H9 (cell line): ENCODE results near the gene TTC9B. TPM values are rescaled to one million over a fixed set of nuclear protein-coding genes. Genes with fewer than 3 reads are reported as not detected.

ENCODE experiments used
- DNase-seq: peaks from one replicate; pipeline ENCODE4 v3.0.0-alpha.2; 2017
- H2AFZ ChIP-seq: one replicate; pipeline ENCODE4 v1.6.1; 2013; ENCODE audit warnings: mild to moderate bottlenecking, low read length, control low read depth, moderate library complexity
- H2AK5ac ChIP-seq: 2 replicates; pipeline ENCODE4 v1.6.1; 2013; ENCODE audit warnings: low read length, control low read depth, mixed read lengths; ENCODE audit not compliant: insufficient read length
- H2BK120ac ChIP-seq: one replicate; pipeline ENCODE4 v1.6.1; 2013; ENCODE audit warnings: low read depth, mild to moderate bottlenecking, low read length, control low read depth, inconsistent platforms; ENCODE audit not compliant: poor library complexity, severe bottlenecking
- H2BK12ac ChIP-seq: 2 replicates; pipeline ENCODE4 v1.6.1; 2013; ENCODE audit warnings: low read length, control low read depth, mixed read lengths, low read depth; ENCODE audit not compliant: insufficient read length
- H2BK15ac ChIP-seq: 2 replicates; pipeline ENCODE4 v1.6.1; 2013; ENCODE audit warnings: low read depth, low read length, control low read depth
- H2BK20ac ChIP-seq: one replicate; pipeline ENCODE4 v1.6.1; 2013; ENCODE audit warnings: low read depth, mild to moderate bottlenecking, low read length, control low read depth, inconsistent platforms; ENCODE audit not compliant: poor library complexity, severe bottlenecking
- H2BK5ac ChIP-seq: 2 replicates; pipeline ENCODE4 v1.6.1; 2013; ENCODE audit warnings: low read length, control low read depth, mixed read lengths; ENCODE audit not compliant: insufficient read length
- H3K14ac ChIP-seq: 2 replicates; pipeline ENCODE4 v1.6.1; 2013; ENCODE audit warnings: low read length, control low read depth; ENCODE audit not compliant: insufficient read depth
- H3K18ac ChIP-seq: 2 replicates; pipeline ENCODE4 v1.6.1; 2013; ENCODE audit warnings: low read depth, mild to moderate bottlenecking, mixed read lengths, low read length, control low read depth; ENCODE audit not compliant: insufficient read length
- H3K23ac ChIP-seq: 2 replicates; pipeline ENCODE4 v1.6.1; 2013; ENCODE audit warnings: low read length, control low read depth, mixed read lengths, low read depth; ENCODE audit not compliant: insufficient read length
- H3K23me2 ChIP-seq: 2 replicates; pipeline ENCODE4 v1.6.1; 2013; ENCODE audit warnings: low read depth, mild to moderate bottlenecking, mixed read lengths, low read length, control low read depth; ENCODE audit not compliant: insufficient read length, poor library complexity, severe bottlenecking
- H3K27ac ChIP-seq: 2 replicates; pipeline ENCODE4 v1.5.1; 2013; ENCODE audit warnings: low read length, control low read depth, mixed read lengths, low read depth; ENCODE audit not compliant: insufficient read length
- H3K27me3 ChIP-seq: 2 replicates; pipeline ENCODE4 v1.6.1; 2013; ENCODE audit warnings: low read length, control low read depth, inconsistent platforms; ENCODE audit not compliant: insufficient read depth
- H3K4ac ChIP-seq: 2 replicates; pipeline ENCODE4 v1.6.1; 2013; ENCODE audit warnings: low read depth, mild to moderate bottlenecking, control low read depth, inconsistent platforms, low read length, moderate library complexity
- H3K4me1 ChIP-seq: 2 replicates; pipeline ENCODE4 v1.6.1; 2013; ENCODE audit warnings: low read length, control low read depth, inconsistent platforms; ENCODE audit not compliant: insufficient read depth
- H3K4me2 ChIP-seq: 2 replicates; pipeline ENCODE4 v1.6.1; 2013; ENCODE audit warnings: low read length, control low read depth, mixed read lengths; ENCODE audit not compliant: insufficient read length, insufficient read depth
- H3K56ac ChIP-seq: 2 replicates; pipeline ENCODE4 v1.6.1; 2013; ENCODE audit warnings: low read depth, mild to moderate bottlenecking, mixed read lengths, low read length, control low read depth; ENCODE audit not compliant: insufficient read length
- H3K79me1 ChIP-seq: 2 replicates; pipeline ENCODE4 v1.6.1; 2013; ENCODE audit warnings: low read depth, mild to moderate bottlenecking, moderate library complexity, low read length, control low read depth, inconsistent platforms; ENCODE audit not compliant: insufficient read depth, poor library complexity, severe bottlenecking
- H3K79me2 ChIP-seq: 2 replicates; pipeline ENCODE4 v1.6.1; 2013; ENCODE audit warnings: low read length, control low read depth, inconsistent platforms; ENCODE audit not compliant: insufficient read depth
- H3K9ac ChIP-seq: 2 replicates; pipeline ENCODE4 v1.6.1; 2013; ENCODE audit warnings: low read length, control low read depth, mixed read lengths; ENCODE audit not compliant: insufficient read length; ENCODE audit errors: extremely low read depth
- H3K9me3 ChIP-seq: one replicate; pipeline ENCODE4 v1.6.1; 2013; ENCODE audit warnings: low read depth, low read length, inconsistent platforms; ENCODE audit not compliant: control insufficient read depth
- H3T11ph ChIP-seq: one replicate; pipeline ENCODE4 v1.6.1; 2013; ENCODE audit warnings: mild to moderate bottlenecking, low read length, control low read depth, inconsistent platforms
- H4K20me1 ChIP-seq: one replicate; pipeline ENCODE4 v1.6.1; 2013; ENCODE audit not compliant: control insufficient read depth, insufficient read length, insufficient read depth
- H4K5ac ChIP-seq: 2 replicates; pipeline ENCODE4 v1.6.1; 2013; ENCODE audit warnings: low read depth, mild to moderate bottlenecking, mixed read lengths, low read length, control low read depth; ENCODE audit not compliant: insufficient read length
- H4K8ac ChIP-seq: replicated peaks from 2 replicates; pipeline ENCODE4 v1.6.1; 2013; ENCODE audit warnings: low read length, control low read depth, mixed read lengths, low read depth; ENCODE audit not compliant: insufficient read length
- H4K91ac ChIP-seq: 2 replicates; pipeline ENCODE4 v1.6.1; 2013; ENCODE audit warnings: low read depth, mild to moderate bottlenecking, moderate library complexity, mixed read lengths, low read length, control low read depth; ENCODE audit not compliant: insufficient read length
- H3K27ac Mint-ChIP-seq, 3 experiments: 2 replicates in 2 of 3; 3 replicates in 1 of 3; pipeline ENCODE4 v1.8.0; 2020 to 2021; ENCODE audit warnings: mixed read lengths in 3 of 3, mild to moderate bottlenecking in 1 of 3, moderate library complexity in 1 of 3
- H3K27me3 Mint-ChIP-seq: 2 replicates; pipeline ENCODE4 v1.8.0; 2021; ENCODE audit warnings: low read depth, mild to moderate bottlenecking, moderate library complexity, mixed read lengths
- H3K36me3 Mint-ChIP-seq, 3 experiments: 2 replicates in 2 of 3; 3 replicates in 1 of 3; pipeline ENCODE4 v1.8.0; 2020 to 2021; ENCODE audit warnings: low read depth in 3 of 3, mixed read lengths in 3 of 3; ENCODE audit not compliant: insufficient read depth in 1 of 3
- H3K4me1 Mint-ChIP-seq, 2 experiments: 2 replicates each; pipeline ENCODE4 v1.8.0; 2020; ENCODE audit warnings: mixed read lengths in 2 of 2
- H3K4me3 Mint-ChIP-seq, 2 experiments: 2 replicates in 1 of 2; 3 replicates in 1 of 2; pipeline ENCODE4 v1.8.0; 2020 to 2021; ENCODE audit warnings: mild to moderate bottlenecking in 2 of 2, mixed read lengths in 2 of 2, moderate library complexity in 1 of 2
- H3K9me3 Mint-ChIP-seq, 2 experiments: 2 replicates in 1 of 2; 3 replicates in 1 of 2; pipeline ENCODE4 v1.8.0; 2020; ENCODE audit warnings: mild to moderate bottlenecking in 2 of 2, mixed read lengths in 2 of 2, moderate library complexity in 1 of 2
- CTCF ChIP-seq: fragments of 200-600 bp; sonication (generic); conservative IDR thresholded peaks from 3 replicates; pipeline ENCODE4 v1.8.0; 2021; ENCODE audit warnings: antibody characterized with exemption, mild to moderate bottlenecking
- WGBS: extraction: QIAGEN DNeasy Blood & Tissue Kit; methylation state at CpG from one replicate; pipeline ENCODE4 v1.1.7; 2013; ENCODE audit warnings: missing lambda C conversion rate, low lambda C conversion rate, mixed read lengths; ENCODE audit not compliant: insufficient read length; ENCODE audit errors: extremely low coverage; 5-methylcytosine and 5-hydroxymethylcytosine counted together
- total RNA-seq: library from RNA; stranded (reverse); gene quantifications from 2 replicates; pipeline ENCODE4 v1.2.1, GENCODE V29; 2021

Gene TTC9B
- total RNA-seq, 1 experiment from 2014 or later: 0.15 TPM

GRCh38 chr19:40223135-40223822 is 5.1 kb upstream of the TTC9B start:
- peaks cover 41% of the 10 kb centered on the region for H3K27me3 Mint-ChIP-seq
- H3K9me3 ChIP-seq: no peaks in the 10 kb centered on the region
- peak; percentile 98 for DNase-seq
- no peak overlapping the region for H3K4me2 ChIP-seq
- no CpG with 5 or more reads among the region's 48 CpGs for WGBS
- H2AK5ac ChIP-seq: no peak overlapping the region
- peaks cover 3 to 7% of the 10 kb centered on the region in 2 experiments for H3K9me3 Mint-ChIP-seq
- no peaks in the 10 kb centered on the region for H4K20me1 ChIP-seq
- peaks cover 2 to 5% (median 4%) of the 10 kb centered on the region in 3 experiments; a peak in 5 of 7 replicates for H3K36me3 Mint-ChIP-seq
- H3K14ac ChIP-seq: no peak overlapping the region
- H3K4ac ChIP-seq: no peak overlapping the region
- H3K27me3 ChIP-seq: no peaks in the 10 kb centered on the region; the same call in 1 of the 2 replicates
- no peak for TF ChIP-seq CTCF
- no peak overlapping the region for H2BK120ac ChIP-seq
- H2BK12ac ChIP-seq: no peak overlapping the region
- no peak overlapping the region for H3K23ac ChIP-seq
- H4K5ac ChIP-seq: no peak overlapping the region
- H4K91ac ChIP-seq: no peak overlapping the region
- no peak overlapping the region for H2BK5ac ChIP-seq
- H2AFZ ChIP-seq: no peak overlapping the region
- H4K8ac ChIP-seq: no peak overlapping the region
- no peak overlapping the region for H3K9ac ChIP-seq
- H3T11ph ChIP-seq: no peak overlapping the region
- H2BK20ac ChIP-seq: no peak overlapping the region
- H3K79me2 ChIP-seq: no peaks in the 10 kb centered on the region
- no peaks in the 10 kb centered on the region for H3K79me1 ChIP-seq
- peaks cover 3% of the 10 kb centered on the region for H3K23me2 ChIP-seq
- H3K18ac ChIP-seq: no peak overlapping the region
- no peak overlapping the region for H2BK15ac ChIP-seq
- no peak overlapping the region for H3K27ac ChIP-seq
- no peak overlapping the region for H3K56ac ChIP-seq
- peak overlapping the region in 1 of 2 experiments; percentile 54; a peak in 2 of 5 replicates for H3K4me3 Mint-ChIP-seq
- peaks cover 2 to 6% of the 10 kb centered on the region in 2 experiments; a peak in 3 of 4 replicates for H3K4me1 Mint-ChIP-seq
- no peak overlapping the region for H3K27ac Mint-ChIP-seq
- no peaks in the 10 kb centered on the region for H3K4me1 ChIP-seq
